HepG2 (cell line): ENCODE results near the gene TTLL10. TPM values are rescaled to one million over a fixed set of nuclear protein-coding genes. Genes with fewer than 3 reads are reported as not detected.

Source experiments
- FOXK2 ChIP-seq: fragments of 450-650 bp; IDR thresholded peaks from 2 replicates; pipeline ENCODE4 v1.6.1; 2016
- GABPA ChIP-seq, 2 experiments: IDR thresholded peaks; 2 replicates each; pipeline ENCODE4 v1.6.1; 2011 to 2016; ENCODE audit warnings: low read depth in 2 of 2, low read length in 1 of 2, missing biosample characterization in 1 of 2, missing genetic modification characterization in 1 of 2
- HOXA5 ChIP-seq: sonication (generic); formaldehyde crosslinking; IDR thresholded peaks from 2 replicates; pipeline ENCODE4 v1.4.0; 2020; ENCODE audit warnings: missing genetic modification reagents
- KMT2A ChIP-seq: sonication (generic); formaldehyde crosslinking; IDR thresholded peaks from 2 replicates; pipeline ENCODE4 v1.4.0; 2020; ENCODE audit warnings: missing genetic modification reagents
- PRPF4 ChIP-seq: fragments of 200-400 bp; formaldehyde crosslinking; IDR thresholded peaks from 2 replicates; pipeline ENCODE4 v1.6.1; 2016; ENCODE audit warnings: low read length, low read depth; ENCODE audit not compliant: poor library complexity, severe bottlenecking
- TOPORS ChIP-seq: sonication (generic); formaldehyde crosslinking; IDR thresholded peaks from 2 replicates; pipeline ENCODE4 v1.8.0; 2023; ENCODE audit warnings: mild to moderate bottlenecking, missing genetic modification reagents
- ZNF30 ChIP-seq: sonication (generic); formaldehyde crosslinking; IDR thresholded peaks from 2 replicates; pipeline ENCODE4 v1.5.0; 2020; ENCODE audit warnings: mild to moderate bottlenecking, missing genetic modification reagents
- ZNF510 ChIP-seq: sonication (generic); formaldehyde crosslinking; IDR thresholded peaks from 2 replicates; pipeline ENCODE4 v1.4.0; 2020; ENCODE audit warnings: low read depth, mild to moderate bottlenecking, missing genetic modification reagents
- polyA plus RNA-seq, 8 experiments: library from polyadenylated mRNA; depleted of rRNA in 3 of 8; stranded (reverse) in 7 of 8; unstranded in 1 of 8; fragments of >200 nt; fragmentation: Illumina TruSeq in 4 of 8; extraction: Trizol in 4 of 8; gene quantifications; 2 replicates each; pipeline versions ENCODE4 v1.2.1 to v1.2.3, GENCODE V29; 2011 to 2016; ENCODE audit warnings: low read depth in 4 of 8, missing spikeins in 1 of 8, mixed read lengths in 1 of 8; ENCODE audit not compliant: insufficient read depth in 1 of 8
- total RNA-seq, 5 experiments: library from RNA; depleted of rRNA; stranded (reverse); fragments of >200 nt; fragmentation: Illumina TruSeq; extraction: Trizol; gene quantifications; 2 replicates each; pipeline ENCODE4 v1.2.3, GENCODE V29; 2016; ENCODE audit warnings: low read depth in 1 of 5
- TF ChIP-seq, protein P1 (sequence below): IDR thresholded peaks from 2 replicates; pipeline ENCODE4 v1.6.1; 2016; ENCODE audit warnings: mild to moderate bottlenecking
- TF ChIP-seq, protein P2 (sequence below): sonication (generic); formaldehyde crosslinking; IDR thresholded peaks from 2 replicates; pipeline ENCODE4 v1.4.0; 2020; ENCODE audit warnings: mild to moderate bottlenecking, missing genetic modification reagents
- TF ChIP-seq, protein P3 (sequence below): sonication (generic); formaldehyde crosslinking; IDR thresholded peaks from 2 replicates; pipeline ENCODE4 v1.5.0; 2020; ENCODE audit warnings: missing genetic modification reagents
- TF ChIP-seq, protein P4 (sequence below): sonication (generic); formaldehyde crosslinking; IDR thresholded peaks from 2 replicates; pipeline ENCODE4 v1.4.0; 2020; ENCODE audit warnings: mild to moderate bottlenecking, missing genetic modification reagents
- TF ChIP-seq, protein P5 (sequence below): fragments of 450-650 bp; IDR thresholded peaks from 2 replicates; pipeline ENCODE4 v1.6.1; 2017; ENCODE audit warnings: mild to moderate bottlenecking

The TTLL10 gene
- total and polyA plus RNA-seq, 2 of the 13 experiments (the other 11 are each of a cell fraction or from before 2014, with no cell fraction given): not detected

DNA sequence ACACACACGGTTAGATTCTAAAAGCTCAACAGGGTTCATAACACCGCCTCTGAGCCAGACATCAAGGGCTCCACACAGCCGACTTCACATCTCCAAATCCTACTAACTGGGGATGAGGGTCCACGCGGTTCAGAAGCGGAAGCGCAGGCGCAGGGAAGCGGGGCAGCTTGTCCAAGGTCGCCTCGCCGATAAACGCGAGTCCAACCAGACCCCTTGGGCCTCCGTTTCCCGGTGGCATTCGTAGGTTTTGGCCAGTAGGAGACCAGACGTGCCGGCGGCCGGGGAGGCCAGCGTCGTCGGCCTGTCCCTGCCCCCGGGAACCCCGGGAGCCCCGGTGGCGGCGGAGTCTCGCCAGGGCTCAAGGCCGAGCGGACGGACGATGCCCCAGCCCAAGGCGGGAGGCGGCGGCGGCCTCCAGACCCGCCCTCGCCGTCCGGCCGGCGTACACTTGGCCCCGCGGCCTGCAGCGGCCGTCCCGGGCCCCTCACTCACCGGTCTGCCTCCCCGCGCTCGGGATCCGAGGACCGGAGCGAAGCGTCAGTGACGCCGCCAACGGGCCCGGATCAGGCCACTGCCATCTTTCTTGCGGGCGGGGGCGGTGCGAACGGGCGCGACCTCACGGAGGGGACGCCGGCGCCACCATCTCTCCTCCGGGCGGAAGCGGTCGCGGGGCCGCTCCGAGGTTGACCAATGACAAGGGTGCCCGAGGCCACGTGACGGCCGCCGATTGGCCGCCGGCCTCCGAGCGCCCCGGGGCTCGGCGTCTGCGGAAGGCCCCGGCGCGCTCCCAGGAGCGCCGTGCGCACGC, 57.9 kb downstream of the TTLL10 start, which contains the start of gene SDF4 (continued):
- TF ChIP-seq, protein P1, sequence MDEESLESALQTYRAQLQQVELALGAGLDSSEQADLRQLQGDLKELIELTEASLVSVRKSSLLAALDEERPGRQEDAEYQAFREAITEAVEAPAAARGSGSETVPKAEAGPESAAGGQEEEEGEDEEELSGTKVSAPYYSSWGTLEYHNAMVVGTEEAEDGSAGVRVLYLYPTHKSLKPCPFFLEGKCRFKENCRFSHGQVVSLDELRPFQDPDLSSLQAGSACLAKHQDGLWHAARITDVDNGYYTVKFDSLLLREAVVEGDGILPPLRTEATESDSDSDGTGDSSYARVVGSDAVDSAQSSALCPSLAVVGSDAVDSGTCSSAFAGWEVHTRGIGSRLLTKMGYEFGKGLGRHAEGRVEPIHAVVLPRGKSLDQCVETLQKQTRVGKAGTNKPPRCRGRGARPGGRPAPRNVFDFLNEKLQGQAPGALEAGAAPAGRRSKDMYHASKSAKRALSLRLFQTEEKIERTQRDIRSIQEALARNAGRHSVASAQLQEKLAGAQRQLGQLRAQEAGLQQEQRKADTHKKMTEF: peak; percentile 75; the same call in 1 of the 2 replicates
- TF ChIP-seq HOXA5 (CRISPR knock-in tag) (no peak), ZNF30 (CRISPR knock-in tag) (no peak), GABPA (IDR thresholded peaks at IDR 0.05; ENCODE audit: low read depth, low read length) (no peak), GABPA (CRISPR knock-in tag; IDR thresholded peaks at IDR 0.05; ENCODE audit: low read depth) (peak; percentile 70; the same call in 1 of the 2 replicates), PRPF4 (no peak), FOXK2 (no peak), TOPORS (peak; percentile 51; the same call in 1 of the 2 replicates), ZNF510 (CRISPR knock-in tag) (0 out of 2 replicates have a peak, but pooled peaks have one; percentile 59), KMT2A (CRISPR knock-in tag) (peak; percentile 61; the same call in 1 of the 2 replicates)
- TF ChIP-seq, protein P2, sequence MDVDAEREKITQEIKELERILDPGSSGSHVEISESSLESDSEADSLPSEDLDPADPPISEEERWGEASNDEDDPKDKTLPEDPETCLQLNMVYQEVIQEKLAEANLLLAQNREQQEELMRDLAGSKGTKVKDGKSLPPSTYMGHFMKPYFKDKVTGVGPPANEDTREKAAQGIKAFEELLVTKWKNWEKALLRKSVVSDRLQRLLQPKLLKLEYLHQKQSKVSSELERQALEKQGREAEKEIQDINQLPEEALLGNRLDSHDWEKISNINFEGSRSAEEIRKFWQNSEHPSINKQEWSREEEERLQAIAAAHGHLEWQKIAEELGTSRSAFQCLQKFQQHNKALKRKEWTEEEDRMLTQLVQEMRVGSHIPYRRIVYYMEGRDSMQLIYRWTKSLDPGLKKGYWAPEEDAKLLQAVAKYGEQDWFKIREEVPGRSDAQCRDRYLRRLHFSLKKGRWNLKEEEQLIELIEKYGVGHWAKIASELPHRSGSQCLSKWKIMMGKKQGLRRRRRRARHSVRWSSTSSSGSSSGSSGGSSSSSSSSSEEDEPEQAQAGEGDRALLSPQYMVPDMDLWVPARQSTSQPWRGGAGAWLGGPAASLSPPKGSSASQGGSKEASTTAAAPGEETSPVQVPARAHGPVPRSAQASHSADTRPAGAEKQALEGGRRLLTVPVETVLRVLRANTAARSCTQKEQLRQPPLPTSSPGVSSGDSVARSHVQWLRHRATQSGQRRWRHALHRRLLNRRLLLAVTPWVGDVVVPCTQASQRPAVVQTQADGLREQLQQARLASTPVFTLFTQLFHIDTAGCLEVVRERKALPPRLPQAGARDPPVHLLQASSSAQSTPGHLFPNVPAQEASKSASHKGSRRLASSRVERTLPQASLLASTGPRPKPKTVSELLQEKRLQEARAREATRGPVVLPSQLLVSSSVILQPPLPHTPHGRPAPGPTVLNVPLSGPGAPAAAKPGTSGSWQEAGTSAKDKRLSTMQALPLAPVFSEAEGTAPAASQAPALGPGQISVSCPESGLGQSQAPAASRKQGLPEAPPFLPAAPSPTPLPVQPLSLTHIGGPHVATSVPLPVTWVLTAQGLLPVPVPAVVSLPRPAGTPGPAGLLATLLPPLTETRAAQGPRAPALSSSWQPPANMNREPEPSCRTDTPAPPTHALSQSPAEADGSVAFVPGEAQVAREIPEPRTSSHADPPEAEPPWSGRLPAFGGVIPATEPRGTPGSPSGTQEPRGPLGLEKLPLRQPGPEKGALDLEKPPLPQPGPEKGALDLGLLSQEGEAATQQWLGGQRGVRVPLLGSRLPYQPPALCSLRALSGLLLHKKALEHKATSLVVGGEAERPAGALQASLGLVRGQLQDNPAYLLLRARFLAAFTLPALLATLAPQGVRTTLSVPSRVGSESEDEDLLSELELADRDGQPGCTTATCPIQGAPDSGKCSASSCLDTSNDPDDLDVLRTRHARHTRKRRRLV (CRISPR knock-in tag): no peak
- TF ChIP-seq, protein P3, sequence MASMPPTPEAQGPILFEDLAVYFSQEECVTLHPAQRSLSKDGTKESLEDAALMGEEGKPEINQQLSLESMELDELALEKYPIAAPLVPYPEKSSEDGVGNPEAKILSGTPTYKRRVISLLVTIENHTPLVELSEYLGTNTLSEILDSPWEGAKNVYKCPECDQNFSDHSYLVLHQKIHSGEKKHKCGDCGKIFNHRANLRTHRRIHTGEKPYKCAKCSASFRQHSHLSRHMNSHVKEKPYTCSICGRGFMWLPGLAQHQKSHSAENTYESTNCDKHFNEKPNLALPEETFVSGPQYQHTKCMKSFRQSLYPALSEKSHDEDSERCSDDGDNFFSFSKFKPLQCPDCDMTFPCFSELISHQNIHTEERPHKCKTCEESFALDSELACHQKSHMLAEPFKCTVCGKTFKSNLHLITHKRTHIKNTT (CRISPR knock-in tag): no peak
- TF ChIP-seq, protein P4, sequence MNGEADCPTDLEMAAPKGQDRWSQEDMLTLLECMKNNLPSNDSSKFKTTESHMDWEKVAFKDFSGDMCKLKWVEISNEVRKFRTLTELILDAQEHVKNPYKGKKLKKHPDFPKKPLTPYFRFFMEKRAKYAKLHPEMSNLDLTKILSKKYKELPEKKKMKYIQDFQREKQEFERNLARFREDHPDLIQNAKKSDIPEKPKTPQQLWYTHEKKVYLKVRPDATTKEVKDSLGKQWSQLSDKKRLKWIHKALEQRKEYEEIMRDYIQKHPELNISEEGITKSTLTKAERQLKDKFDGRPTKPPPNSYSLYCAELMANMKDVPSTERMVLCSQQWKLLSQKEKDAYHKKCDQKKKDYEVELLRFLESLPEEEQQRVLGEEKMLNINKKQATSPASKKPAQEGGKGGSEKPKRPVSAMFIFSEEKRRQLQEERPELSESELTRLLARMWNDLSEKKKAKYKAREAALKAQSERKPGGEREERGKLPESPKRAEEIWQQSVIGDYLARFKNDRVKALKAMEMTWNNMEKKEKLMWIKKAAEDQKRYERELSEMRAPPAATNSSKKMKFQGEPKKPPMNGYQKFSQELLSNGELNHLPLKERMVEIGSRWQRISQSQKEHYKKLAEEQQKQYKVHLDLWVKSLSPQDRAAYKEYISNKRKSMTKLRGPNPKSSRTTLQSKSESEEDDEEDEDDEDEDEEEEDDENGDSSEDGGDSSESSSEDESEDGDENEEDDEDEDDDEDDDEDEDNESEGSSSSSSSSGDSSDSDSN: peak; percentile 81
- TF ChIP-seq, protein P5, sequence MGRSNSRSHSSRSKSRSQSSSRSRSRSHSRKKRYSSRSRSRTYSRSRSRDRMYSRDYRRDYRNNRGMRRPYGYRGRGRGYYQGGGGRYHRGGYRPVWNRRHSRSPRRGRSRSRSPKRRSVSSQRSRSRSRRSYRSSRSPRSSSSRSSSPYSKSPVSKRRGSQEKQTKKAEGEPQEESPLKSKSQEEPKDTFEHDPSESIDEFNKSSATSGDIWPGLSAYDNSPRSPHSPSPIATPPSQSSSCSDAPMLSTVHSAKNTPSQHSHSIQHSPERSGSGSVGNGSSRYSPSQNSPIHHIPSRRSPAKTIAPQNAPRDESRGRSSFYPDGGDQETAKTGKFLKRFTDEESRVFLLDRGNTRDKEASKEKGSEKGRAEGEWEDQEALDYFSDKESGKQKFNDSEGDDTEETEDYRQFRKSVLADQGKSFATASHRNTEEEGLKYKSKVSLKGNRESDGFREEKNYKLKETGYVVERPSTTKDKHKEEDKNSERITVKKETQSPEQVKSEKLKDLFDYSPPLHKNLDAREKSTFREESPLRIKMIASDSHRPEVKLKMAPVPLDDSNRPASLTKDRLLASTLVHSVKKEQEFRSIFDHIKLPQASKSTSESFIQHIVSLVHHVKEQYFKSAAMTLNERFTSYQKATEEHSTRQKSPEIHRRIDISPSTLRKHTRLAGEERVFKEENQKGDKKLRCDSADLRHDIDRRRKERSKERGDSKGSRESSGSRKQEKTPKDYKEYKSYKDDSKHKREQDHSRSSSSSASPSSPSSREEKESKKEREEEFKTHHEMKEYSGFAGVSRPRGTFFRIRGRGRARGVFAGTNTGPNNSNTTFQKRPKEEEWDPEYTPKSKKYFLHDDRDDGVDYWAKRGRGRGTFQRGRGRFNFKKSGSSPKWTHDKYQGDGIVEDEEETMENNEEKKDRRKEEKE: no peak
